Measurements from ENCODE around the gene DBN1.

Gene DBN1

GRCh38 chr5:177496727-177497291 is 23.4 kb upstream of the DBN1 start:
- POLR2A ChIA-PET (ENCODE audit: low non-redundant PET), result interaction anchor here (0.5 to 1.7 kb wide), 4 partner anchors 12 to 33 kb away, joined by 3 to 6 read pairs (median 3); no protein-coding TSS in a partner anchor
- H3K27ac ChIP-seq, result peak overlapping the region; percentile 96
- peak; percentile 94 for DNase-seq (ENCODE audit: low spot score)
- no peak for TF ChIP-seq CTCF (conservative IDR thresholded peaks at IDR 0.05; ENCODE audit: low read depth)
- CTCF ChIA-PET, result interaction anchor here (0.7 to 3.4 kb wide), 6 partner anchors 11 to 107 kb away, joined by 3 to 14 read pairs (median 4); no protein-coding TSS in a partner anchor

DNA sequence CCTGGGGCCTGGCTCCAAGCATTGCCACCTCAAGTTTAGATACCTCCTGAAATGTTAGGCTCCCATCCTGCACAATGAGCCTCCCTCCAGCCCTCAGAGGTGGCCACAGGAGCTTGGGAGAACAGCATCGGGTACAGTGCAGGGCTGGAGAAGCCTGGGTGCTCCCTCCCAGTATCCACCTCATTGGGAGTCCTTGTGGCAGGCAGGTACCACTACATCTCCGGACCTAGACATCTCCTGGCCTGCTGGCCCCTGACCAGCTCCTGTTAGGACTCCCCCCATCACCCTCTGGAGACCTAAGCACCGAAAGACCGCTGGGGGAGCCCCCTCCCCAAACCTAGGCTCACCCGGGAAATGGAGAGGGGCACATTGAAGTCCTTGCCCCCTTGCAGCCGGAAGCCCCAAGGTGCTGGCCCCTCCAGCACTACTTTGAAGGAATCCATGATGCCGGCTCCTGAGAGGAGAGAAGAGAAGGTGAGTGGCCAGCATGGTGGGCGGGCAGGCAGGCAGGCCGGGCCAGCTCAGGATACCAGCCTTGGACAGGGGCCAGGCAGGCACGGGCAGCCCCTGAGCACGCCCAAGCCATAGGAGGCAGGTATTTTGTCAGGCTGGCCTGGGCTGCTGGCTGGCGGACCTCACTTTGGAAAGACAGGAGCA is 22.8 kb upstream of the DBN1 start:
- peak overlapping the region; percentile 96 for H3K27ac ChIP-seq
- ChIA-PET POLR2A (ENCODE audit: low non-redundant PET) (interaction anchor here (1.7 kb wide), 1 partner anchor 33 kb away, joined by 6 read pairs; no protein-coding TSS in a partner anchor), CTCF (interaction anchor here (0.7 to 3.4 kb wide), 10 partner anchors 12 to 107 kb away, joined by 3 to 14 read pairs (median 4); no protein-coding TSS in a partner anchor)
- TF ChIP-seq CTCF (conservative IDR thresholded peaks at IDR 0.05; ENCODE audit: low read depth), result peak; percentile 46; the same call in 1 of the 2 replicates
- DNase-seq (ENCODE audit: low spot score), result peak; percentile 66

DNA sequence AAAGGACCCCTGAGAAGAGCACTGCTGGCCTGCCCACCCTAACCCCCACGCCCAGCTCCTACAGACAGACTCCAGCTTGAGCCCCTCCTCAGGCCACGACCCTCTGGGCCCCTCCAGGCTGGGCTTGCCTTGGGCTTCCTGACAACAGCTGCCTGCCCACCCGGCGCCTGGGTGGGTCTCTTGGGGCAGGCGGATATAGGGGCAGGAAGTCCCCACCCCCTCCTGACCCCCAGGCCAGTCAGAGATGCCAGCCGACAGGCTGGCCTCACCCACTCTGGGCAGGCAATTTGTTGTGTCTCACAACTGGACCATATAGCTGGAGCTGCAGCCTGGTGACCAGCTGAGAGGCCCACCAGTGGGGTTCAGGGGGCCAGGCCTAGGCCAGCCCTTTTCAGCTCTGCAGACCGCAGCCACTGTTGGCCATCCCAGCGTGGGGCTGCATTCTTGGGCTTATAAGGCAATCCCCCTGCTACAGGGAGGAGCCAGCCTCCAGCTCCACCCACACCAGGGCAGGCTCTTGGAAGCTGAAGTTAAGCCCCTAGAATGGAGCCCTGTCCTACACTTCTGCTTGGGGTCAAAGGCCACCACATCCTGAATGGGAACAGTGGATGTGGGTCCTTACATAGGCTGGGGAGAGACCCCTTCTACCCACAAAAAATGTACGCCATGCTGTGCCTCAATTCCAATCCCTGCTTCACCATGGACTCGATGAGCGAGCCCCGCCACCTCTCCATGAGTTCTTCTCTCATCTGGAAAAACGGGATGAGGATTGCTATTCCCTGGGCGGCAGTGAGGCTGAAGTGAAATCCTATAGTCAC is 22.0 kb upstream of the DBN1 start:
- DNase-seq (ENCODE audit: low spot score), result no peak
- H3K27ac ChIP-seq, result peak overlapping the region; percentile 96
- no peak; the same call in 1 of the 2 replicates for TF ChIP-seq CTCF (conservative IDR thresholded peaks at IDR 0.05; ENCODE audit: low read depth)
- CTCF ChIA-PET, result interaction anchor here (0.6 to 3.4 kb wide), 10 partner anchors 13 to 846 kb away, joined by 3 to 13 read pairs (median 3); no protein-coding TSS in a partner anchor
- POLR2A ChIA-PET (ENCODE audit: low non-redundant PET), result interaction anchor here (0.8 to 1.2 kb wide), 2 partner anchors 18 to 92 kb away, joined by 3 read pairs; no protein-coding TSS in a partner anchor

DNA sequence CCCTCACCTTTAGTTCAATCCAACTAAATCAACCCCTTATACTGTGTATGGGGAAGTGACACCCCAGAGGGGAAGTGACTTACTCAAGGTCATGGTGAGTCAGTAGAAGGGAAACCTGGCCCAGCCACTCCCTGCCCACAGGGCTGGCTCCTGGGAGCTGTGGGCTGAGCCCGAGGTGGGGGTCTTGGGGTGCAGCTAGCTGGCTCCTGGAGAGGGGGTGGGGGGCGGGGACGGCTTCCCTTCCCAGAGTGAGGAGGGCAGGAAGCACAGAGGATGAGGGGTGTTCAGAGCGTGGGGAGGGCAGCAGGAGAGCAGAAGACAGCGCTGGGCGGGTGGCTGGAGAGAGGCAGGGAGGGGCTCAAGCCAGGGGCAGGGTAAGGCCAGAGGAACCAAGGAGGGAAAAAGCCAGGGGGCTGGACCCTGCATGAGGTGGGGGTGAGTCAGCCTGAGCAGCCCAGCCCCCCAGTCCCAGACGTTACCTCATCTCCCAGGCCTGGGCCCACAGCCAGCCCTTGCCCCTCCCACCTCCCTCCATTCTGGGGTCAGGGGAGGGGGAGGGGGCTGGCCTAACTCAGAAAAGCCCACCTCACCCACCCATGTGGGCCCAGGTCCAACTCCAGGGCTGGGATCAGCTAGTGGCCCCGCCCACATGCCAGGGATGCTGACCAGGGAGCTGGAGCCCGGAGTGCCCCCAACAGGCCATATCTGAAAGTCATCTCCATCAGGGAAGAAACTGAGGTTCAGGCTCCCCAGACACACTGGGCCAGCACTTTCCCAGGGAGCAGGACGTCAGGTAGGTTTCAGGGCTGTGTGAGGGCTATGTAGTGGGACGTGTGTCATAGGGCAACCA is 21.1 kb upstream of the DBN1 start:
- H3K27ac ChIP-seq, result peak overlapping the region; percentile 96
- peak; percentile 96 for DNase-seq (ENCODE audit: low spot score)
- CTCF ChIA-PET, result interaction anchor here (0.6 to 3.4 kb wide), 5 partner anchors 9 to 92 kb away, joined by 3 to 13 read pairs (median 3); no protein-coding TSS in a partner anchor
- POLR2A ChIA-PET (ENCODE audit: low non-redundant PET), result interaction anchor here (1.2 kb wide), 1 partner anchor 91 kb away, joined by 3 read pairs; no protein-coding TSS in a partner anchor
- TF ChIP-seq CTCF (conservative IDR thresholded peaks at IDR 0.05; ENCODE audit: low read depth), result no peak; the same call in 1 of the 2 replicates

- CTCF ChIA-PET, result interaction anchor here (1.5 to 3.4 kb wide), 2 partner anchors 36 to 90 kb away, joined by 6 to 13 read pairs; no protein-coding TSS in a partner anchor
- no peak for DNase-seq (ENCODE audit: low spot score)
- H3K27ac ChIP-seq, result peak overlapping the region; percentile 96
- no peak for TF ChIP-seq CTCF (conservative IDR thresholded peaks at IDR 0.05; ENCODE audit: low read depth)
- POLR2A ChIA-PET (ENCODE audit: low non-redundant PET), result interaction anchor here (1.0 kb wide), 1 partner anchor 11 kb away, joined by 7 read pairs; no protein-coding TSS in a partner anchor
Observed at GRCh38 chr5:177493795-177494345, 20.4 kb upstream of the DBN1 start.

Data from RWPE1 (cell line).